ENCODE results near the gene SEMA4C. TPM values are rescaled to one million over a fixed set of nuclear protein-coding genes. Genes with fewer than 3 reads are reported as not detected.

The SEMA4C gene
- total and polyA plus RNA-seq, 9 of the 15 experiments (the other 6 are each of a cell fraction or from before 2014, with no cell fraction given), result 0.32 to 59.7 (median 23.9) TPM

DNA sequence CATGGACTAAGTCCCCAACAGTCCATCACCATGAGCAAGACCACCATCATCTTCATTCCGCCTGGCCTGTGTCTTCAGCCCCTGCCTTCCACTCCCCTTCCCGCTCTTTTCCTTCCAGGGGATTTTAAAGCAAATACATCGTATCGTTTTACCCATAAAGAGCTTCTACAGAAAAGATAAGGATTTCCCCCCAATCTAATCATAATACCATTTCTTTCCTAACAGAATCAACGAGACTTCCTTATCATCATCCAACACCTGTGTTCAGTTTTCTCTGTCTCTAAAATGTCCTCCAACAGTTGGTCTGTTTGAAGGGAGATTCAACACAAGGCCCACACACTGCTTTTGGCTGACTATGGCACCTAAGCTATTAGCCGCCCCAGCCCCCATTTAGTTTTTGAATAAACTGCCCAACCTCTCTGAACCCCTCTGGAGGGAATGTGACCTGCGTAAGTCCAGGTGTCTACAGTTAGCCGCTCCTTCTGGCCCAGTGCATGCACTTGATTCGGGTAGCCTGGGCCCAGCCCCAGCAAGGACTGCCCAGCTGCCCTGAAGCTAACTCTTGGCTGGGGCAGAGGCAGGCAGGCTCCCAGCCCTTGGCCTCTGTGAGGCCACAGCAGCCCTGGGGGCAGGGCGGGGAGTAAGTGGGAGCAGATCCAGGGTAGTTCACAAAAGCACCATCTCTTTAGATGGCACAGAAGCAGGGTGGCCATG lies 25.3 kb upstream of the SEMA4C start (continued):
- TF ChIP-seq ZBTB9 (CRISPR knock-in tag; IDR thresholded peaks at IDR 0.05) (0 out of 2 replicates have a peak, but pooled peaks have one; percentile 53), ARID3B (CRISPR knock-in tag; IDR thresholded peaks at IDR 0.05; ENCODE audit: borderline replicate concordance) (no peak), XRCC4 (IDR thresholded peaks at IDR 0.05; ENCODE audit: extremely low read depth, insufficient read depth, insufficient read length) (no peak), PHB2 (IDR thresholded peaks at IDR 0.05; ENCODE audit: low read depth) (peak; percentile 57; the same call in 1 of the 2 replicates), NFXL1 (CRISPR knock-in tag; IDR thresholded peaks at IDR 0.05) (0 out of 2 replicates have a peak, but pooled peaks have one; percentile 15), HDAC2 (IDR thresholded peaks at IDR 0.05) (peak; percentile 82), MCM3 (IDR thresholded peaks at IDR 0.05) (no peak), ZNF133 (CRISPR knock-in tag; IDR thresholded peaks at IDR 0.05) (no peak), NR2C1 (IDR thresholded peaks at IDR 0.05) (no peak), NR2C1 (tag; IDR thresholded peaks at IDR 0.05) (no peak; the same call in 1 of the 2 replicates), PRDM10 (IDR thresholded peaks at IDR 0.05; ENCODE audit: partially characterized antibody) (no peak), ZNF780A (CRISPR knock-in tag; IDR thresholded peaks at IDR 0.05) (no peak), SIX5 (IDR thresholded peaks at IDR 0.05; ENCODE audit: borderline replicate concordance in 1 of 2, insufficient read depth in 1 of 2, low read depth in 1 of 2, low read length in 2 of 2) (no peak), U2AF2 (optimal IDR thresholded peaks at IDR 0.05; ENCODE audit: low read depth, low read length) (no peak), ARID2 (IDR thresholded peaks at IDR 0.05) (no peak), DMBX1 (CRISPR knock-in tag; IDR thresholded peaks at IDR 0.05; ENCODE audit: borderline replicate concordance) (peak; percentile 45; the same call in 1 of the 2 replicates), CREB5 (CRISPR knock-in tag; IDR thresholded peaks at IDR 0.05) (no peak), MBD2 (IDR thresholded peaks at IDR 0.05; ENCODE audit: borderline replicate concordance, low read depth) (peak; percentile 69)
- TF ChIP-seq, protein P1, sequence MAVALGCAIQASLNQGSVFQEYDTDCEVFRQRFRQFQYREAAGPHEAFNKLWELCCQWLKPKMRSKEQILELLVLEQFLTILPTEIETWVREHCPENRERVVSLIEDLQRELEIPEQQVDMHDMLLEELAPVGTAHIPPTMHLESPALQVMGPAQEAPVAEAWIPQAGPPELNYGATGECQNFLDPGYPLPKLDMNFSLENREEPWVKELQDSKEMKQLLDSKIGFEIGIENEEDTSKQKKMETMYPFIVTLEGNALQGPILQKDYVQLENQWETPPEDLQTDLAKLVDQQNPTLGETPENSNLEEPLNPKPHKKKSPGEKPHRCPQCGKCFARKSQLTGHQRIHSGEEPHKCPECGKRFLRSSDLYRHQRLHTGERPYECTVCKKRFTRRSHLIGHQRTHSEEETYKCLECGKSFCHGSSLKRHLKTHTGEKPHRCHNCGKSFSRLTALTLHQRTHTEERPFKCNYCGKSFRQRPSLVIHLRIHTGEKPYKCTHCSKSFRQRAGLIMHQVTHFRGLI (CRISPR knock-in tag; IDR thresholded peaks at IDR 0.05), result no peak
